Epithelial cell of proximal tubule (primary cell): Measurements from ENCODE around the gene BPIFB6. TPM values are rescaled to one million over a fixed set of nuclear protein-coding genes. Genes with fewer than 3 reads are reported as not detected.

ENCODE experiments used
- DNase-seq: peaks from one replicate; pipeline ENCODE4 v3.0.0-alpha.2; 2011; ENCODE audit warnings: low read depth
- H3K4me3 ChIP-seq: 2 replicates; pipeline ENCODE4 v1.5.1; 2011; ENCODE audit warnings: low read depth, mild to moderate bottlenecking, low read length
- total RNA-seq: library from RNA; depleted of rRNA; stranded (reverse); fragments of >200 nt; gene quantifications from 2 replicates; pipeline ENCODE4 v1.2.3, GENCODE V29; 2015
- TF ChIP-seq, protein P1 (sequence below): conservative IDR thresholded peaks from 2 replicates; pipeline ENCODE4 v1.5.1; 2012; ENCODE audit warnings: low read depth, mild to moderate bottlenecking, low read length

The BPIFB6 gene
- total RNA-seq, 1 donor from 2014 or later: not detected

DNA sequence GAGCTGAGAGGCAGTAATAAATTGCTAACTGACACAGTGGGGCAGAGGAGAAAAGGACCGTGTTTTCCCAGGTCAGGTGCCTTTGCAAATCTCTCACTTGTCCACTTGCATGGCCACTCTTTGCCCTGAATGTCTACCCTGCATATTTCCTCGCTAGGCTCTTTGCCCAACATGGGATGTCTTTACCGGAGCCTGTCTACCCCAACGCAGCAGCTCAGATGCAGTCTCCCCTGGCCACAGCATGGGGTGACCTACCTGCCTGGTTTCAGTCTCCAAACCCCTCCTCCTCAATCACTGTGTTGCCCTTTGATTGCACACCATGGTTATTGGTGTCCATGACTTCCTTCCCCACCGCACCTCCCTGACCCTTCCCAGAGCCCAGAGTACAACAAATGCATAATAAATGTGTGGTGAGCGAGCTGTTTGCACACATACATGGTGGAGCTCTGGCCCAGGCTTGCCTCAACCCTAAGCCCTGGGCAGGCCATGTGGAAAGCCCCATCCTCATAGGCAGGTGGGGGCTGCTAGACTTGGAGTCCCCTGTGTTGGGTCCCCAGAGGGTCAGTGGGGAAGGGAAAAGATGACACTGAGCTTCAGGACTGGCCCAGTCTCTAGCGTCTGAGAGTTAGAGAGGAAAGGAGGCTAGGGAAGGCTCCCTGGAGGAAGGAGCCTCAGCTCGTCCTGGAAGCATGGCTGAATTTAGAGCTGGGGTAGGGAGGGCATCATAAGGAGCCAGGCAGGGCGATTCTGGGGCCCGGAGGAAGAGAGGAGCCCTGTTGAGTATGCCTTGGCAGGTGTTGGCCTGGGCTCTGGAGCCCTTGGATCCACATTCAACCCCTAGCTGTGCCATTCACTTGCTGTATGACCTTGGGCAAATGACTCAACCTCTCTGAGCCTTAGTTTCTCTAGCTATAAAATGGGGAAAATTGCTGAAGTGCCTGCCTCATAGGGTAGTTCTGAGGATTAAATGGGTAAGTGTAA, 4.4 kb upstream of the BPIFB6 start:
- no peak overlapping the region for H3K4me3 ChIP-seq
- no peak for DNase-seq
- TF ChIP-seq, protein P1, sequence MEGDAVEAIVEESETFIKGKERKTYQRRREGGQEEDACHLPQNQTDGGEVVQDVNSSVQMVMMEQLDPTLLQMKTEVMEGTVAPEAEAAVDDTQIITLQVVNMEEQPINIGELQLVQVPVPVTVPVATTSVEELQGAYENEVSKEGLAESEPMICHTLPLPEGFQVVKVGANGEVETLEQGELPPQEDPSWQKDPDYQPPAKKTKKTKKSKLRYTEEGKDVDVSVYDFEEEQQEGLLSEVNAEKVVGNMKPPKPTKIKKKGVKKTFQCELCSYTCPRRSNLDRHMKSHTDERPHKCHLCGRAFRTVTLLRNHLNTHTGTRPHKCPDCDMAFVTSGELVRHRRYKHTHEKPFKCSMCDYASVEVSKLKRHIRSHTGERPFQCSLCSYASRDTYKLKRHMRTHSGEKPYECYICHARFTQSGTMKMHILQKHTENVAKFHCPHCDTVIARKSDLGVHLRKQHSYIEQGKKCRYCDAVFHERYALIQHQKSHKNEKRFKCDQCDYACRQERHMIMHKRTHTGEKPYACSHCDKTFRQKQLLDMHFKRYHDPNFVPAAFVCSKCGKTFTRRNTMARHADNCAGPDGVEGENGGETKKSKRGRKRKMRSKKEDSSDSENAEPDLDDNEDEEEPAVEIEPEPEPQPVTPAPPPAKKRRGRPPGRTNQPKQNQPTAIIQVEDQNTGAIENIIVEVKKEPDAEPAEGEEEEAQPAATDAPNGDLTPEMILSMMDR: no peak

GRCh38 chr20:33027769-33028751, 3.4 kb upstream of the BPIFB6 start:
- DNase-seq: no peak
- TF ChIP-seq, protein P1: no peak
- H3K4me3 ChIP-seq: no peak overlapping the region

- H3K4me3 ChIP-seq: no peak overlapping the region
- no peak for DNase-seq
- TF ChIP-seq, protein P1: no peak
Measured at GRCh38 chr20:33028875-33029274, 2.6 kb upstream of the BPIFB6 start.

GRCh38 chr20:33030076-33030475, 1.4 kb upstream of the BPIFB6 start:
- DNase-seq: no peak
- no peak overlapping the region for H3K4me3 ChIP-seq
- TF ChIP-seq, protein P1: no peak

DNA sequence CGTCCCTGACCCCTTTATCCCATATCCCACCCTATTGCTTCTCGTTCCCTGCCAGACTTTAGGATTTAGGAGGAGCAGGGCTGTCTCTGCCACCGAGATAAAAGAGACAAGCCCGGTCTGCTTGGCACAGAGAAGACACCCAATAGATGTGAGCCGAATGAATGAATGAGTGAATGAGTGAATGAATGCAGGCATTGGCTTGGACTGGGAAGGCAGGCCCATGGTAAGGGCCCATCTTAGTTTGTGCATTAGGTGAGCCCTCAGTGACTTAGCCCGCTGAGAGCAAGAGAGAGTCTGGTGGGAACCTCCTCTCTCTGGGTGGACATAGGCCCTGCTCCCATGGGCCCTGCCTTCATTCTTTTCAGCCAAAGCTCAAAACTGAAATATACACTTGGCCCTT, 879 bp upstream of the BPIFB6 start:
- TF ChIP-seq, protein P1: no peak
- no peak overlapping the region for H3K4me3 ChIP-seq
- DNase-seq: no peak

DNA sequence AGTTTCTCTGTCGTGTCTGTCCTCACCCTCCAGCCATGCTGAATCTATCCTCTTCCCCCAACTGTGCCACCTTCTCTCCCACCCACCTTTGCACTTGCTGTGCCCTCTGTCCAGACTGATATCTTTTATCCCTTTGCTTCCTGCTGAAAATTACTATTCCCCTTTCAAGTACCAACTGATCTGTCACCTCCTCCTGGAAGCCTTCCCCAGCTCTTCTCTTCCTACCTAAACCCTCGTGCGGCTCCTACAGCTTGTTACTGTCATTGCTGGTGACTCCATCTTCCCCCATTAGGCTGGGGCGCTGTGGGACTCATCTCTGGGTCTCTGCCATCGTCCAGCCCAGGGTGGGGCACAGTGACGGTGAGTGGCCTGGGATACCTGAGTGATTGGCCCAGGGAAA, 1.1 kb downstream of the BPIFB6 start:
- H3K4me3 ChIP-seq: no peak overlapping the region
- TF ChIP-seq, protein P1: no peak

More for the DNA sequence above, 1.1 kb downstream of the BPIFB6 start:
- no peak for DNase-seq
